ENCODE measurements around the gene LAT.

Gene LAT

GRCh38 chr16:29011112-29011511 lies 26.3 kb downstream of the LAT start:
- DNase-seq = no peak

- no peak for DNase-seq
These were observed 27.0 kb downstream of the LAT start for GRCh38 chr16:29011851-29012250.

GRCh38 chr16:29012913-29013553 lies 28.2 kb downstream of the LAT start:
- DNase-seq = peak in 1 of 2 donors; percentile 47

- DNase-seq = no peak
These were observed 29.8 kb downstream of the LAT start for GRCh38 chr16:29014561-29015069.

GRCh38 chr16:29022196-29022595 lies 37.3 kb downstream of the LAT start:
- DNase-seq = no peak

DNA sequence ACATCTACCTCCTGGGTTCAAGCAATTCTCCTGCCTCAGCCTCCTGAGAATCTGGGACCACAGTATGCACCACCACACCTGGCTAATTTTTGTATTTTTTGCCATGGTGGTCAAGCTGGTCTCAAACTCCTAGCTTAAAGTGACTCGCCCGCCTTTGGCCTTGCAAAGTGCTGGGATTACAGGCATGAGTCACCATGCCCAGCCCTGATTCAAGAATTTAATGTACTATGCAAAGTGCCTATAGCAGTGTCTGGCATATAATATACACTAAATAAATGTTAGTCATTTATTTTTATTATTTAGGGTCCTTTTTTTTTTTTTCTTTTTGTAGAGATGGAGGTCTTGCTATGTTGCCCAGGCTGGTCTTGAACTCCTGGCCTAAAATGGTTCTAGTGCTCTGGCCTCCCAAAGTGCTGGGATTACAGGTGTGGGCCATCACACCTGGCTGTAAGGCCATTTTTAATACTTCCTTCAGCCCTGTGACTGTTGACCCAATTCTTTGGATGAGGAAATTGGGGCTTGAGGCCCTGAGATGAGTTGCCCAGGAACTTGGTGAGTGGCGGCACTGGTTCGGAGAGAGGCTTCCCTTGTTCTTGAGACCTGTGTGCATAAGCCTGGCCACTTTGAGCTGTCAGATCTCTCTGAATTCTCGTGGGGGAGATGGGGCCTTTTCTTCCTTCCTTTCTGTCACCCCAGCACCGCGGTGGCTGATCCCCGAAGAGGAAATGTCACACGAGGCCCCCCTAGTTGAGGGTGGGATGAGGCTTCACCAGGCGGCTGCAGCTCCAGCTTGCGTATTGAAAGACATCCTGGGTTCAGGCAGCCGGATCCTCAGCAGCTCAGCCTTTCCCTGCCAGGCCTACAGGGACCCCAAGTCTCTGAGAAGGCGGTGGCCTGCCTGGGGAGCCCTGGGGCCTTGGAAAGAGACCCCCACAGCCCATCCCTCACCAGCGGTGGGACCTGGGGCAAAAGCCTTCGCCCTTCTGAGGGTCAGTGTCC lies 38.7 kb downstream of the LAT start:
- no peak for DNase-seq

DNA sequence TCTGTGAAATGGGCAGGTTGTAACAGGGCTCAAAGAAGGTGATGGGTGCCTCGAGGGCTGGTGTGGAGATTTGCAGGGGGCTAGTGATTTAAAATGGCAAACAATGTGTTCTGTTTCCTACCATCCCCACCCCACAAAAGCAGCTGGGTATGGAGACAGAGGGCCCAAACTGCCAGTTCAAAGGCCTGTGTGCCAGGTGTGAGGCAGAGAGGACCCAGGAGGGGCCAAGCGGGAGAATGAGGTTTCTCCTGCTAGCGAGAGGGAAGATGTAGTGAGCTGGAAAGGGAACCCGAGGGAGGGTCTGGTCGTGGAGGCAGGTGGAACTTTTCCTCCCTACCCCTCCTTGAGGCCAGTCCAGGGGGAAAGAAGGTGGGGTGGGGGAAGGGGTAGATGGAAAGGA lies 39.4 kb downstream of the LAT start:
- DNase-seq = no peak

GRCh38 chr16:29025218-29025617 lies 40.4 kb downstream of the LAT start:
- no peak for DNase-seq

DNA sequence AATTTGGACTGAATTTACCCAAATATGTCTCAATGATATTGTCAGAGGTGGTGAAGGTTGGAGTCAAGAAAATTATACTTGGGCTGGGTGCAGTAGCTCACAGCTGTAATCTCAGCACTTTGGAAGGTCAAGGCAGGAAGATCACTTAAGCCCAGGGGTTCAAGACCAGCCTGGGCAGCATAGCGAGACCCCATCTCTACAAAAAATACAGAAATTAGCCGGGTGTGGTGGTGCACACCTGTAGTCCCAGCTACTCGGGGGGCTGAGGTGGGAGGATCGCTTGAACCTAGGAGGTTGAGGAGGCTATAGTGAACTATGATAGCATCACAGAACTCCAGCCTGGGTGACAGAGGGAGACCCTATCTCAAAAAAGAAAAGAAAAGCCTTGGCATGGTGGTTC lies 40.9 kb downstream of the LAT start:
- DNase-seq = no peak

DNA sequence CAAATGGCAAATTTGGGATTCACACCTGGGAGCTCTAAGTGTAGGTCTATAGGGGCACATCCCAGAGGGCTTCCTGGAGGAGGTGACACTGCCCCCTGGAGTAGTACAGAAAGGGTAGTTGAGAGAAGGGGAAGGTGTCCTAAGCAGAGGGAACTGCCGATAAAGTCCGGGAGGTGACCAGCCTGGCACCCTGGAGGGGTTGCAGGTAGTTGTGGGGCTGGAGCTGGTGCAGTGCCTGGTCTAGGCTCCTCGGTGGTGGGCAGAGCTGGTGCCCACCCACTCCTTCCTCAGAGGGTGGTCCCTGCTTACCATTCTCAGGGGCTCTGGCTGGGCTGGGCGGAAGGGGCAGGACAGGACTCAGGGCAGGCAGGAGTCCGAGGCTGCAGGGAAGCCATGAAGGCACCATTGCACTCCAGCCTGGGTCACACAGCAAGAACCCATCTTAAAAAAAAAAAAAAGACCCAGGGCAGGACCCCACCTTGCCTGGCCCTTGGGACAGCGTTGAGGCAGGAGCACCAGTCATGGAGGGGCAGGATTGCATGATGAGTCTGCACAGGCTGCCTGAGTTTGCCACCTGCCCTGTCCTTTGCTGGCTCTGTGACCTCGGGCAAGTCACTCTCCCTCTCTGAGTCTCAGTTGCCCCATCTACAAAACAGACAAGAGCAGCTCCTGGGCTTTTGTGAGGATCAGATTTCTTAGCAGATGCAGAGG lies 43.8 kb downstream of the LAT start:
- DNase-seq = no peak

DNA sequence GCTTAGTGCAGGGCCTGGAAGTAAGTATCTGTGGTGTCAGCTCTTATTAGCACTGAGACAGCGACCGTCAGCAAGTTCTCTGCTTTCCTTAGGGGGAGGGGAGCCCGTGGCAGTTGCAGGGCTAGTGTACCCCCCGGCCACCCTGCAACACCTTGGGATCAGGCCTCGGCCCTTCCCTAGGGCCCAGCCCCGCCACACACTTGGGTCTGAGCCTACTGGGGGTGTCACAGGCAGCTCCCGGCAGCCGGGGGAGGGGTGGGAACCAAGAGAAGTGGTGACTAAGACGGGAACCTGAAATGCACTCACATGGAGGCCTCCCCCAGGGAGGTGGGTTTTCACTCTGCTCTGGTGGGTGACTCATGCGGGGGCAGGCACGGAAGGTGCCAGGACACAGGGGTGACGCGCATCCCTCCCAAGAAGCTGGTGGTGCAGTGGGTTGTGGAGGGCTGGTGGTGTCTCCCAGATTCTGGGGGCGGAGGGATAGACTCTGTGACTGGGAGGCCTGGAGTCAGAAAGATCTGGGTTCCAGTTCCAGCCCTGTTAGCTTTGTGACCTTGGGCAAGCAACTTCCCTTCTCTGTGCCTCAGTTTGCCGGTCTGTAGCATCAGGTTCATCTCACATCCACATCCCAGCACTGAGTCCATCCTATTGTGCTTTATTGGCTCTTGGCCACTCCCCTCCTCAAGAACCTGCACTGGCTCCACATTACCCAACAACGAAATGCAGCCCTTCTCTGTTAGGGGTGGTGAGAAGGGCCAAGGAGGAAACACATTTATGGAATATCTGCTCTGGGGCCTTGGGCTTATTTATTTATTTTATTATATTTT lies 44.5 kb downstream of the LAT start:
- peak; percentile 15 to 28 for DNase-seq

DNA sequence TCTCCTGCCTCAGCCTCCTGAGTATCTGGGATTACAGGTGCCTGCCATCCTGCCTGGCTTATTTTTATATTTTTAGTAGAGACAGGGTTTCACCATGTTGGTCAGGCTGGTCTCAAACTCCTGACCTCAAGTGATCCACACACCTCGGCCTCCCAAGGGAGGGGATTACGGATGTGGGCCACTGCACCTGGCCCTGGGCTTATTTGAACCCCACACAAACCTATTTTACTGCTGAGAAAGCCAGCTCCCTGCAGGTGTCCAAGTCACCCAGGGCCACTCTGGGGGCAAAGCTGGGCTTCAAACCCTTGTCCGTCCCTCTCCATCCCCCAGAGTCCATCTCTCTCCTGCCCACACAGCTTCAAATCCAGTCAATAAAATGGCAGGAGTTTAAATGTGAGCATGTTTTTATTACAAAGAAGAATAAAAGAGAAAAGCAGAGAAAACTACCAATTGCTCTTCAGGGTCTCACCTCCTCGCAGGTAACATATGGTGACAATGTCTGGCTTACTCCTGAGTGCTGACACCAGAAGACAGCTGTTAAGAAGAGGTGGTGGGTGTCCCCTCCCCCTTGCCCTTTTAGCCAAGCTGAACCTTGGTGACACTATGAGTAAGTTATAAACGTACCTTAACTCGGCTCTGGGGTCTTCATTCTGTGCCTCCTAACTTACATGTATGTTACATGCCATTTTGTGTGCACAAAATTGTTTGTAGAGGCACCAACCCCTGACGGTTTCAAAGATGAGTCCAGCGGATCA lies 45.4 kb downstream of the LAT start:
- no peak for DNase-seq

Data from CD4-positive, alpha-beta T cell treated with Interferon alpha-2 for 1 hour (primary cell).